Kidney (tissue), 14 donors: ENCODE results near the gene CHRM2. TPM values are rescaled to one million over a fixed set of nuclear protein-coding genes. Genes with fewer than 3 reads are reported as not detected.

ENCODE experiments used
- DNase-seq, 5 donors: peaks; one replicate each; pipeline ENCODE4 v3.0.0-alpha.2; 2013 to 2020
- FAIRE-seq: peaks from 2 replicates; lab custom pipeline; 2012; peaks lifted over from hg19 to GRCh38; lab: Jason Lieb, UNC
- H3K27ac ChIP-seq, 2 donors: one replicate each; pipeline ENCODE4 v1.7.0; 2013; ENCODE audit warnings: low read depth in 2 of 2, low read length in 2 of 2, inconsistent platforms in 1 of 2
- H3K27me3 ChIP-seq: one replicate; pipeline ENCODE4 v1.7.1; 2013; ENCODE audit warnings: low read length, inconsistent platforms; ENCODE audit not compliant: control insufficient read depth, insufficient read depth
- H3K36me3 ChIP-seq, 3 donors: one replicate each; pipeline versions ENCODE4 v1.7.0 to v1.7.1; 2013; ENCODE audit warnings: low read length in 3 of 3, control low read depth in 1 of 3, inconsistent platforms in 1 of 3; ENCODE audit not compliant: insufficient read depth in 3 of 3, control insufficient read depth in 2 of 3
- H3K4me1 ChIP-seq, 3 donors: one replicate each; pipeline versions ENCODE4 v1.7.0 to v1.7.1; 2013; ENCODE audit warnings: low read length in 3 of 3, inconsistent platforms in 1 of 3, low read depth in 1 of 3; ENCODE audit not compliant: control insufficient read depth in 2 of 3, insufficient read depth in 2 of 3
- H3K4me3 ChIP-seq, 3 donors: one replicate each; pipeline versions ENCODE4 v1.7.0 to v1.8.1; 2013; ENCODE audit warnings: low read length in 3 of 3, control low read depth in 1 of 3, inconsistent platforms in 1 of 3
- H3K9ac ChIP-seq, 3 donors: one replicate each; pipeline versions ENCODE4 v1.7.0 to v1.7.1; 2013; ENCODE audit warnings: low read length in 3 of 3, control low read depth in 1 of 3, inconsistent platforms in 1 of 3
- H3K9me3 ChIP-seq, 3 donors: one replicate each; pipeline versions ENCODE4 v1.7.0 to v1.7.1; 2013; ENCODE audit warnings: low read length in 3 of 3, control low read depth in 1 of 3, inconsistent platforms in 1 of 3; ENCODE audit not compliant: control insufficient read depth in 2 of 3, insufficient read depth in 1 of 3
- CTCF ChIP-seq: IDR thresholded peaks from 3 replicates; pipeline ENCODE4 v1.5.1; 2012; ENCODE audit warnings: mild to moderate bottlenecking, moderate library complexity, borderline replicate concordance; ENCODE audit not compliant: insufficient read depth; ENCODE audit errors: extremely low read depth
- intact Hi-C: fragments of 100-400 bp; cut with DNase I; formaldehyde crosslinking; loops from one replicate; pipeline ENCODE4 v1.11.1; 2022
- polyA plus RNA-seq: library from polyadenylated mRNA; stranded (reverse); fragments of 350-450 nt; fragmentation: Illumina TruSeq; extraction: RNeasy Lipid Tissue Mini Kit (QIAGEN cat#74804); gene quantifications from one replicate; pipeline ENCODE4 v1.2.3, GENCODE V29; 2014; ENCODE audit warnings: low read depth, low replicate concordance; ENCODE audit not compliant: insufficient read depth
- total RNA-seq: library from RNA; stranded (reverse); fragmentation: NEBNext Ultra II Directional; extraction: Animal tissue kit (Norgen Biotek cat#: 25700); gene quantifications from one replicate; pipeline ENCODE4 v1.2.1, GENCODE V29; 2021
- donor health status: control.
- donor health status: control.
- donor health status: control.
- donor health status: control.
- donor health status: control.
- donor health status: DM: yes; HTN: yes; CAD: no.
- donor health status: Normal renal cell carcinoma (clear cell type).

The CHRM2 gene
- total and polyA plus RNA-seq, 2 donors from 2014 or later: not detected

- H3K27ac ChIP-seq: no peak overlapping the region
- H3K36me3 ChIP-seq: no peaks in the 10 kb centered on the region
- no peak for TF ChIP-seq CTCF
- no peak overlapping the region for H3K4me3 ChIP-seq
- intact Hi-C loops: no loop called here
- FAIRE-seq (no peak), DNase-seq (no peak)
- no peak overlapping the region for H3K9ac ChIP-seq
- H3K27me3 ChIP-seq: no peaks in the 10 kb centered on the region
- no peaks in the 10 kb centered on the region for H3K4me1 ChIP-seq
- H3K9me3 ChIP-seq: no peaks in the 10 kb centered on the region
Measured at GRCh38 chr7:137005873-137006272, 137.4 kb downstream of the CHRM2 start.

DNA sequence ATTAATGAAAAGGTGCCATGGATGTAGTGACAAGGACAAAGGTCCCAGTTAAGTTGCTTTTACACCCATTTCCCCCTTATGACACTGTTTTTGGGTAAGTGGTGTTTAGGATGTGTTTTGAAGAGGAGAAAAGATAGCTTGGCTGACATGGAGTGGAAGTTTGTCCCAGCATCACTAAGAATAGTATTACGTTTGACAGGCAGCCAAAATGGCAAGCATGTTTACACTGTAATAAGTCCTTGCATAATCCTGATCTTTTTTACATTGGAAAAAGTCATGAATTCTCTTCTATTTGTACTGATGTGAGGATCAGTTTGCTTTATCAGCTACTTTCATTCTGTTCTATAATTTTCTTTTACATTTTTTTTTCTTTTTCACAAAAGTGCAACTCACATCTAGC lies 137.8 kb downstream of the CHRM2 start:
- no peak for FAIRE-seq
- TF ChIP-seq CTCF: no peak
- Histone ChIP-seq H3K27ac (no peak overlapping the region), H3K9me3 (no peaks in the 10 kb centered on the region), H3K9ac (no peak overlapping the region), H3K36me3 (no peaks in the 10 kb centered on the region), H3K4me1 (no peaks in the 10 kb centered on the region), H3K27me3 (no peaks in the 10 kb centered on the region), H3K4me3 (no peak overlapping the region)
- intact Hi-C loops: no loop called here
- no peak for DNase-seq

- no peaks in the 10 kb centered on the region for H3K4me1 ChIP-seq
- H3K27me3 ChIP-seq: no peaks in the 10 kb centered on the region
- intact Hi-C loops: no loop called here
- TF ChIP-seq CTCF: no peak
- no peak for DNase-seq
- no peak overlapping the region for H3K9ac ChIP-seq
- no peak overlapping the region for H3K27ac ChIP-seq
- no peaks in the 10 kb centered on the region for H3K36me3 ChIP-seq
- no peaks in the 10 kb centered on the region for H3K9me3 ChIP-seq
- no peak for FAIRE-seq
- no peak overlapping the region for H3K4me3 ChIP-seq
Measured at GRCh38 chr7:137007001-137007694, 138.7 kb downstream of the CHRM2 start.

GRCh38 chr7:137009404-137009803 lies 141.0 kb downstream of the CHRM2 start:
- no peak for DNase-seq
- no peaks in the 10 kb centered on the region for H3K27me3 ChIP-seq
- no peaks in the 10 kb centered on the region for H3K4me1 ChIP-seq
- intact Hi-C loops: no loop called here
- TF ChIP-seq CTCF: no peak
- FAIRE-seq: no peak
- no peaks in the 10 kb centered on the region for H3K36me3 ChIP-seq
- H3K27ac ChIP-seq: no peak overlapping the region
- no peak overlapping the region for H3K4me3 ChIP-seq
- no peaks in the 10 kb centered on the region for H3K9me3 ChIP-seq
- no peak overlapping the region for H3K9ac ChIP-seq
